Activated CD8-positive, alpha-beta T cell treated with anti-CD3 and anti-CD28 coated beads for 36 hours (primary cell): ENCODE results near the gene SIGLEC7. TPM values are rescaled to one million over a fixed set of nuclear protein-coding genes. Genes with fewer than 3 reads are reported as not detected.

Experiments used
- ATAC-seq: fragments of 200-7000 bp; cut with Tn5 transposase; one replicate; pipeline ENCODE4 v1.10.0; 2021; ENCODE audit warnings: mild to moderate bottlenecking, moderate library complexity
- CTCF ChIA-PET: fragments of 350-600 bp; sonication (Branson Sonifier 250); formaldehyde crosslinking; loops from one replicate; lab custom pipeline; 2021; ENCODE audit warnings: antibody characterized with exemption; lab: Charles Lee
- POLR2A ChIA-PET: fragments of 350-600 bp; sonication (Branson Sonifier 250); formaldehyde crosslinking; loops from one replicate; lab custom pipeline; 2021; ENCODE audit warnings: antibody characterized with exemption; lab: Charles Lee
- DNase-seq: peaks from one replicate; pipeline ENCODE4 v3.0.0-alpha.2; 2020
- H3K27ac Mint-ChIP-seq: one replicate; pipeline ENCODE4 v1.8.0; 2021; ENCODE audit warnings: mild to moderate bottlenecking, mixed read lengths
- H3K27me3 Mint-ChIP-seq: one replicate; pipeline ENCODE4 v1.8.0; 2021; ENCODE audit warnings: mixed read lengths
- H3K36me3 Mint-ChIP-seq: one replicate; pipeline ENCODE4 v1.8.0; 2021; ENCODE audit warnings: low read depth, mixed read lengths
- H3K4me1 Mint-ChIP-seq: one replicate; pipeline ENCODE4 v1.8.0; 2021; ENCODE audit warnings: low read depth, mixed read lengths
- H3K4me3 Mint-ChIP-seq: one replicate; pipeline ENCODE4 v1.8.0; 2021; ENCODE audit warnings: mild to moderate bottlenecking, moderate library complexity, mixed read lengths
- H3K9me3 Mint-ChIP-seq: one replicate; pipeline ENCODE4 v1.8.0; 2021; ENCODE audit warnings: mixed read lengths
- CTCF ChIP-seq: fragments of 200-600 bp; IDR thresholded peaks from one replicate; pipeline ENCODE4 v1.8.0; 2022; ENCODE audit warnings: antibody characterized with exemption, mild to moderate bottlenecking
- intact Hi-C: fragments of 100-400 bp; cut with micrococcal nuclease; formaldehyde crosslinking; loops from one replicate; pipeline ENCODE4 v1.10.0; 2022
- total RNA-seq, 2 experiments: library from RNA; stranded (reverse); gene quantifications; one replicate each; pipeline ENCODE4 v1.2.3, GENCODE V29; 2021

SIGLEC7 gene
- total RNA-seq, 2 experiments from 2014 or later, result not detected

- peaks cover 31% of the 10 kb centered on the region for H3K4me1 Mint-ChIP-seq
- CTCF ChIA-PET, result interaction anchor here (2.7 to 3.0 kb wide), 2 partner anchors 21 to 23 kb away, joined by 6 to 19 read pairs; no protein-coding TSS in a partner anchor
- H3K27me3 Mint-ChIP-seq, result no peaks in the 10 kb centered on the region
- H3K4me3 Mint-ChIP-seq, result no peak overlapping the region
- ATAC-seq (peak; percentile 18), DNase-seq (no peak)
- peak overlapping the region; percentile 50 for H3K27ac Mint-ChIP-seq
- peaks cover 5% of the 10 kb centered on the region for H3K36me3 Mint-ChIP-seq
- TF ChIP-seq CTCF, result no peak
- POLR2A ChIA-PET, result no interaction called here
- H3K9me3 Mint-ChIP-seq, result peaks cover 4% of the 10 kb centered on the region
- intact Hi-C loops, result no loop called here
Measured at GRCh38 chr19:51136851-51137551, 5.1 kb upstream of the SIGLEC7 start.

- H3K4me1 Mint-ChIP-seq, result peaks cover 24% of the 10 kb centered on the region
- intact Hi-C loops, result no loop called here
- CTCF ChIA-PET, result interaction anchor here (2.7 kb wide), 1 partner anchor 24 kb away, joined by 6 read pairs; no protein-coding TSS in a partner anchor
- ATAC-seq (no peak), DNase-seq (no peak)
- peaks cover 5% of the 10 kb centered on the region for H3K36me3 Mint-ChIP-seq
- POLR2A ChIA-PET, result interaction anchor here (0.5 kb wide), 1 partner anchor 136 kb away, joined by 3 read pairs; no protein-coding TSS in a partner anchor
- H3K4me3 Mint-ChIP-seq, result no peak overlapping the region
- H3K9me3 Mint-ChIP-seq, result peaks cover 4% of the 10 kb centered on the region
- H3K27ac Mint-ChIP-seq, result peak overlapping the region; percentile 50
- H3K27me3 Mint-ChIP-seq, result no peaks in the 10 kb centered on the region
- no peak for TF ChIP-seq CTCF
Measured at GRCh38 chr19:51137792-51138425, 4.2 kb upstream of the SIGLEC7 start.

DNA sequence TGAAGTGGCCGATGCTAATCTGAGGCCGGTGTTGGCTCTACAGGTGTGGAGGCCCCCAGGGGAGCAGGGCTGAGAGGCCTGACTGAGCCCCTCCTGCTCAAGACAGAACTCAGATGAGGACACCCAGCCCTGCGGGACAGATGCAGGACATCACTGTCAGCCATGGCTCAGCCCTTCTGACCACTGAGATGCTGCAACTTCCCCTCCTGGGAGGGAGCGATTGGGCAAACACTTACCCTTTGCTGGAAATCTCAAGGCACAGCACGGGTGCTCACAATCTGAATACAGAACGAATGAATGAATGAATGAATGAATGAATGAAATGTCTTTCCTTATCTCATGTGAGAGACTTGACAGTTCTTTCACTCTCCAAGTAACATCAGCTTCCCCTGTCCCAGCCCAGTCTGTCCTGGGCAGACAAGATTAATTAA is 3.5 kb upstream of the SIGLEC7 start:
- DNase-seq (no peak), ATAC-seq (no peak)
- no peaks in the 10 kb centered on the region for H3K27me3 Mint-ChIP-seq
- peaks cover 4% of the 10 kb centered on the region for H3K9me3 Mint-ChIP-seq
- TF ChIP-seq CTCF, result no peak
- ChIA-PET CTCF (no interaction called here), POLR2A (no interaction called here)
- H3K4me3 Mint-ChIP-seq, result no peak overlapping the region
- peaks cover 24% of the 10 kb centered on the region for H3K4me1 Mint-ChIP-seq
- peaks cover 5% of the 10 kb centered on the region for H3K36me3 Mint-ChIP-seq
- intact Hi-C loops, result no loop called here
- H3K27ac Mint-ChIP-seq, result no peak overlapping the region

GRCh38 chr19:51139299-51140014 is 2.6 kb upstream of the SIGLEC7 start:
- POLR2A ChIA-PET, result no interaction called here
- H3K4me3 Mint-ChIP-seq, result no peak overlapping the region
- CTCF ChIA-PET, result no interaction called here
- DNase-seq (no peak), ATAC-seq (no peak)
- no peak overlapping the region for H3K27ac Mint-ChIP-seq
- H3K9me3 Mint-ChIP-seq, result peaks cover 4% of the 10 kb centered on the region
- intact Hi-C loops, result no loop called here
- H3K27me3 Mint-ChIP-seq, result no peaks in the 10 kb centered on the region
- no peak for TF ChIP-seq CTCF
- peaks cover 24% of the 10 kb centered on the region for H3K4me1 Mint-ChIP-seq
- H3K36me3 Mint-ChIP-seq, result peaks cover 5% of the 10 kb centered on the region
